Testis (tissue), 2 donors: ENCODE results near the gene ADGRD1.

ENCODE experiments used
- POLR2A ChIP-seq: fragments of 450-650 bp; IDR thresholded peaks from one replicate; pipeline ENCODE4 v1.6.1; 2017; ENCODE audit warnings: antibody characterized with exemption, mild to moderate bottlenecking, moderate library complexity
- TF ChIP-seq, protein P1 (sequence below), 3 experiments: fragments of 450-650 bp in 2 of 3; fragments of 200-600 bp in 1 of 3; sonication (generic) in 1 of 3; IDR thresholded peaks; one replicate each; pipeline ENCODE4 v1.5.1; 2016 to 2019; ENCODE audit warnings: antibody characterized with exemption in 3 of 3, mild to moderate bottlenecking in 2 of 3, moderate library complexity in 1 of 3

DNA sequence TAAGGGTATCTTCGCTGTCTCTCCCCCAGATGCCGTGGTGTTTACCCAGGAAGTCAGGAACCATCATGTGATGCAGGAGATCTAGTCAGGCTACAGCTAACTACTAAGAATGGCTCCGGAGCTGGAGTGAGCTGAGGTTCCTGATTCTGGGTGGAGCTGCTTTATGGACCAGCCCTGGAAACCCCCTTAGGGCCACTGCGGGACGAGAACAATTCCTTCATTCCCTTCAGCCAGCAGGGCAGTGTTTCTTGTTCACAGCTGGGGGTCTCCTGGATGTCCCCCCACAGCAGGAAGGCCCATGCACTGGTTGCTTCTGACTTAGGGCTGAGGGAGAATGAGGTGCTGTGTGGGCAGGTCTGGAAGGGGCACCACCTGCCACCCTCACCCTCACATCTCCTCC is 199.3 kb downstream of the ADGRD1 start:
- TF ChIP-seq, protein P1, sequence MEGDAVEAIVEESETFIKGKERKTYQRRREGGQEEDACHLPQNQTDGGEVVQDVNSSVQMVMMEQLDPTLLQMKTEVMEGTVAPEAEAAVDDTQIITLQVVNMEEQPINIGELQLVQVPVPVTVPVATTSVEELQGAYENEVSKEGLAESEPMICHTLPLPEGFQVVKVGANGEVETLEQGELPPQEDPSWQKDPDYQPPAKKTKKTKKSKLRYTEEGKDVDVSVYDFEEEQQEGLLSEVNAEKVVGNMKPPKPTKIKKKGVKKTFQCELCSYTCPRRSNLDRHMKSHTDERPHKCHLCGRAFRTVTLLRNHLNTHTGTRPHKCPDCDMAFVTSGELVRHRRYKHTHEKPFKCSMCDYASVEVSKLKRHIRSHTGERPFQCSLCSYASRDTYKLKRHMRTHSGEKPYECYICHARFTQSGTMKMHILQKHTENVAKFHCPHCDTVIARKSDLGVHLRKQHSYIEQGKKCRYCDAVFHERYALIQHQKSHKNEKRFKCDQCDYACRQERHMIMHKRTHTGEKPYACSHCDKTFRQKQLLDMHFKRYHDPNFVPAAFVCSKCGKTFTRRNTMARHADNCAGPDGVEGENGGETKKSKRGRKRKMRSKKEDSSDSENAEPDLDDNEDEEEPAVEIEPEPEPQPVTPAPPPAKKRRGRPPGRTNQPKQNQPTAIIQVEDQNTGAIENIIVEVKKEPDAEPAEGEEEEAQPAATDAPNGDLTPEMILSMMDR (IDR thresholded peaks at IDR 0.05), result no peak
- TF ChIP-seq POLR2A, result no peak
